ENCODE measurements around the gene ABCA13.

DNA sequence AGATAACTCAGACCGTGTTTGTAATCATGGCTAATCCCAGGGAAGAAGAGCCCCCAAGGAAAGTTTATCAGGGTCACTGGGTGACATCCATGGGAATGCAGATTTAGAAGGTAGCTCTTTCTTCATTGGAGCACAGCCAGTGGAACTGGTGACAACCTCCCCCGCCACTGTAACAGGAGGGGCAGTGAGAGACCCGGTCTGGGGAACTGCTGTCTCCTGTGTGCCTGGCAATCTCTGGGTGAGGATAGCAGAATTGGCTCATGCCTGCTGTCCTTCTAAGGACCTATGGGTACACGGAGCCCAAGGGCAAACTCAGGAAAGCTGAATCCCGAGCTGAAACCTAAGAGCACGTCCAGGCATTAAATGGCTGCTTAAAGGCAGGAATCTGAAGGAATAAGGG is 341.6 kb downstream of the ABCA13 start:
- TF ChIP-seq, protein P1, sequence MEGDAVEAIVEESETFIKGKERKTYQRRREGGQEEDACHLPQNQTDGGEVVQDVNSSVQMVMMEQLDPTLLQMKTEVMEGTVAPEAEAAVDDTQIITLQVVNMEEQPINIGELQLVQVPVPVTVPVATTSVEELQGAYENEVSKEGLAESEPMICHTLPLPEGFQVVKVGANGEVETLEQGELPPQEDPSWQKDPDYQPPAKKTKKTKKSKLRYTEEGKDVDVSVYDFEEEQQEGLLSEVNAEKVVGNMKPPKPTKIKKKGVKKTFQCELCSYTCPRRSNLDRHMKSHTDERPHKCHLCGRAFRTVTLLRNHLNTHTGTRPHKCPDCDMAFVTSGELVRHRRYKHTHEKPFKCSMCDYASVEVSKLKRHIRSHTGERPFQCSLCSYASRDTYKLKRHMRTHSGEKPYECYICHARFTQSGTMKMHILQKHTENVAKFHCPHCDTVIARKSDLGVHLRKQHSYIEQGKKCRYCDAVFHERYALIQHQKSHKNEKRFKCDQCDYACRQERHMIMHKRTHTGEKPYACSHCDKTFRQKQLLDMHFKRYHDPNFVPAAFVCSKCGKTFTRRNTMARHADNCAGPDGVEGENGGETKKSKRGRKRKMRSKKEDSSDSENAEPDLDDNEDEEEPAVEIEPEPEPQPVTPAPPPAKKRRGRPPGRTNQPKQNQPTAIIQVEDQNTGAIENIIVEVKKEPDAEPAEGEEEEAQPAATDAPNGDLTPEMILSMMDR (conservative IDR thresholded peaks at IDR 0.05) = no peak
- no peak for TF ChIP-seq EZH2 (IDR thresholded peaks at IDR 0.05; ENCODE audit: low read depth)

All from PC-9 (cell line).